H9 (cell line): Measurements from ENCODE around the gene USP40. TPM values are rescaled to one million over a fixed set of nuclear protein-coding genes. Genes with fewer than 3 reads are reported as not detected.

Source experiments
- DNase-seq: peaks from one replicate; pipeline ENCODE4 v3.0.0-alpha.2; 2017
- H2AFZ ChIP-seq: one replicate; pipeline ENCODE4 v1.6.1; 2013; ENCODE audit warnings: mild to moderate bottlenecking, low read length, control low read depth, moderate library complexity
- H2AK5ac ChIP-seq: 2 replicates; pipeline ENCODE4 v1.6.1; 2013; ENCODE audit warnings: low read length, control low read depth, mixed read lengths; ENCODE audit not compliant: insufficient read length
- H2BK120ac ChIP-seq: one replicate; pipeline ENCODE4 v1.6.1; 2013; ENCODE audit warnings: low read depth, mild to moderate bottlenecking, low read length, control low read depth, inconsistent platforms; ENCODE audit not compliant: poor library complexity, severe bottlenecking
- H2BK12ac ChIP-seq: 2 replicates; pipeline ENCODE4 v1.6.1; 2013; ENCODE audit warnings: low read length, control low read depth, mixed read lengths, low read depth; ENCODE audit not compliant: insufficient read length
- H2BK15ac ChIP-seq: 2 replicates; pipeline ENCODE4 v1.6.1; 2013; ENCODE audit warnings: low read depth, low read length, control low read depth
- H2BK20ac ChIP-seq: one replicate; pipeline ENCODE4 v1.6.1; 2013; ENCODE audit warnings: low read depth, mild to moderate bottlenecking, low read length, control low read depth, inconsistent platforms; ENCODE audit not compliant: poor library complexity, severe bottlenecking
- H2BK5ac ChIP-seq: 2 replicates; pipeline ENCODE4 v1.6.1; 2013; ENCODE audit warnings: low read length, control low read depth, mixed read lengths; ENCODE audit not compliant: insufficient read length
- H3K14ac ChIP-seq: 2 replicates; pipeline ENCODE4 v1.6.1; 2013; ENCODE audit warnings: low read length, control low read depth; ENCODE audit not compliant: insufficient read depth
- H3K18ac ChIP-seq: 2 replicates; pipeline ENCODE4 v1.6.1; 2013; ENCODE audit warnings: low read depth, mild to moderate bottlenecking, mixed read lengths, low read length, control low read depth; ENCODE audit not compliant: insufficient read length
- H3K23ac ChIP-seq: 2 replicates; pipeline ENCODE4 v1.6.1; 2013; ENCODE audit warnings: low read length, control low read depth, mixed read lengths, low read depth; ENCODE audit not compliant: insufficient read length
- H3K23me2 ChIP-seq: 2 replicates; pipeline ENCODE4 v1.6.1; 2013; ENCODE audit warnings: low read depth, mild to moderate bottlenecking, mixed read lengths, low read length, control low read depth; ENCODE audit not compliant: insufficient read length, poor library complexity, severe bottlenecking
- H3K27ac ChIP-seq: 2 replicates; pipeline ENCODE4 v1.5.1; 2013; ENCODE audit warnings: low read length, control low read depth, mixed read lengths, low read depth; ENCODE audit not compliant: insufficient read length
- H3K27me3 ChIP-seq: 2 replicates; pipeline ENCODE4 v1.6.1; 2013; ENCODE audit warnings: low read length, control low read depth, inconsistent platforms; ENCODE audit not compliant: insufficient read depth
- H3K4ac ChIP-seq: 2 replicates; pipeline ENCODE4 v1.6.1; 2013; ENCODE audit warnings: low read depth, mild to moderate bottlenecking, control low read depth, inconsistent platforms, low read length, moderate library complexity
- H3K4me1 ChIP-seq: 2 replicates; pipeline ENCODE4 v1.6.1; 2013; ENCODE audit warnings: low read length, control low read depth, inconsistent platforms; ENCODE audit not compliant: insufficient read depth
- H3K4me2 ChIP-seq: 2 replicates; pipeline ENCODE4 v1.6.1; 2013; ENCODE audit warnings: low read length, control low read depth, mixed read lengths; ENCODE audit not compliant: insufficient read length, insufficient read depth
- H3K56ac ChIP-seq: 2 replicates; pipeline ENCODE4 v1.6.1; 2013; ENCODE audit warnings: low read depth, mild to moderate bottlenecking, mixed read lengths, low read length, control low read depth; ENCODE audit not compliant: insufficient read length
- H3K79me1 ChIP-seq: 2 replicates; pipeline ENCODE4 v1.6.1; 2013; ENCODE audit warnings: low read depth, mild to moderate bottlenecking, moderate library complexity, low read length, control low read depth, inconsistent platforms; ENCODE audit not compliant: insufficient read depth, poor library complexity, severe bottlenecking
- H3K79me2 ChIP-seq: 2 replicates; pipeline ENCODE4 v1.6.1; 2013; ENCODE audit warnings: low read length, control low read depth, inconsistent platforms; ENCODE audit not compliant: insufficient read depth
- H3K9ac ChIP-seq: 2 replicates; pipeline ENCODE4 v1.6.1; 2013; ENCODE audit warnings: low read length, control low read depth, mixed read lengths; ENCODE audit not compliant: insufficient read length; ENCODE audit errors: extremely low read depth
- H3K9me3 ChIP-seq: one replicate; pipeline ENCODE4 v1.6.1; 2013; ENCODE audit warnings: low read depth, low read length, inconsistent platforms; ENCODE audit not compliant: control insufficient read depth
- H3T11ph ChIP-seq: one replicate; pipeline ENCODE4 v1.6.1; 2013; ENCODE audit warnings: mild to moderate bottlenecking, low read length, control low read depth, inconsistent platforms
- H4K20me1 ChIP-seq: one replicate; pipeline ENCODE4 v1.6.1; 2013; ENCODE audit not compliant: control insufficient read depth, insufficient read length, insufficient read depth
- H4K5ac ChIP-seq: 2 replicates; pipeline ENCODE4 v1.6.1; 2013; ENCODE audit warnings: low read depth, mild to moderate bottlenecking, mixed read lengths, low read length, control low read depth; ENCODE audit not compliant: insufficient read length
- H4K8ac ChIP-seq: replicated peaks from 2 replicates; pipeline ENCODE4 v1.6.1; 2013; ENCODE audit warnings: low read length, control low read depth, mixed read lengths, low read depth; ENCODE audit not compliant: insufficient read length
- H4K91ac ChIP-seq: 2 replicates; pipeline ENCODE4 v1.6.1; 2013; ENCODE audit warnings: low read depth, mild to moderate bottlenecking, moderate library complexity, mixed read lengths, low read length, control low read depth; ENCODE audit not compliant: insufficient read length
- H3K27ac Mint-ChIP-seq, 3 experiments: 2 replicates in 2 of 3; 3 replicates in 1 of 3; pipeline ENCODE4 v1.8.0; 2020 to 2021; ENCODE audit warnings: mixed read lengths in 3 of 3, mild to moderate bottlenecking in 1 of 3, moderate library complexity in 1 of 3
- H3K27me3 Mint-ChIP-seq: 2 replicates; pipeline ENCODE4 v1.8.0; 2021; ENCODE audit warnings: low read depth, mild to moderate bottlenecking, moderate library complexity, mixed read lengths
- H3K36me3 Mint-ChIP-seq, 3 experiments: 2 replicates in 2 of 3; 3 replicates in 1 of 3; pipeline ENCODE4 v1.8.0; 2020 to 2021; ENCODE audit warnings: low read depth in 3 of 3, mixed read lengths in 3 of 3; ENCODE audit not compliant: insufficient read depth in 1 of 3
- H3K4me1 Mint-ChIP-seq, 2 experiments: 2 replicates each; pipeline ENCODE4 v1.8.0; 2020; ENCODE audit warnings: mixed read lengths in 2 of 2
- H3K4me3 Mint-ChIP-seq, 2 experiments: 2 replicates in 1 of 2; 3 replicates in 1 of 2; pipeline ENCODE4 v1.8.0; 2020 to 2021; ENCODE audit warnings: mild to moderate bottlenecking in 2 of 2, mixed read lengths in 2 of 2, moderate library complexity in 1 of 2
- H3K9me3 Mint-ChIP-seq, 2 experiments: 2 replicates in 1 of 2; 3 replicates in 1 of 2; pipeline ENCODE4 v1.8.0; 2020; ENCODE audit warnings: mild to moderate bottlenecking in 2 of 2, mixed read lengths in 2 of 2, moderate library complexity in 1 of 2
- CTCF ChIP-seq: fragments of 200-600 bp; sonication (generic); conservative IDR thresholded peaks from 3 replicates; pipeline ENCODE4 v1.8.0; 2021; ENCODE audit warnings: antibody characterized with exemption, mild to moderate bottlenecking
- WGBS: extraction: QIAGEN DNeasy Blood & Tissue Kit; methylation state at CpG from one replicate; pipeline ENCODE4 v1.1.7; 2013; ENCODE audit warnings: missing lambda C conversion rate, low lambda C conversion rate, mixed read lengths; ENCODE audit not compliant: insufficient read length; ENCODE audit errors: extremely low coverage; 5-methylcytosine and 5-hydroxymethylcytosine counted together
- total RNA-seq: library from RNA; stranded (reverse); gene quantifications from 2 replicates; pipeline ENCODE4 v1.2.1, GENCODE V29; 2021

Gene USP40
- total RNA-seq, 1 experiment from 2014 or later, result 7.5 TPM

- H3K4me3 Mint-ChIP-seq, result no peak overlapping the region
- Histone ChIP-seq H3K18ac (no peak overlapping the region), H3K9me3 (no peaks in the 10 kb centered on the region), H2BK5ac (no peak overlapping the region), H4K5ac (no peak overlapping the region), H4K20me1 (no peaks in the 10 kb centered on the region), H3K4ac (no peak overlapping the region), H3K56ac (no peak overlapping the region), H3K4me1 (no peaks in the 10 kb centered on the region), H3K79me1 (no peaks in the 10 kb centered on the region), H2AFZ (no peak overlapping the region), H3K9ac (no peak overlapping the region), H2BK20ac (no peak overlapping the region), H3K27ac (no peak overlapping the region), H3K23me2 (no peaks in the 10 kb centered on the region), H3K4me2 (no peak overlapping the region), H4K91ac (no peak overlapping the region), H2AK5ac (no peak overlapping the region), H3K23ac (no peak overlapping the region), H3T11ph (no peak overlapping the region), H4K8ac (no peak overlapping the region), H3K79me2 (no peaks in the 10 kb centered on the region), H3K14ac (no peak overlapping the region; the same call in 1 of the 2 replicates), H2BK120ac (no peak overlapping the region), H3K27me3 (no peaks in the 10 kb centered on the region), H2BK15ac (no peak overlapping the region), H2BK12ac (no peak overlapping the region)
- no peak for DNase-seq
- H3K36me3 Mint-ChIP-seq, result peaks cover 17 to 45% (median 43%) of the 10 kb centered on the region in 3 experiments
- TF ChIP-seq CTCF, result no peak
- H3K4me1 Mint-ChIP-seq, result peaks cover 0 to 2% of the 10 kb centered on the region in 2 experiments; a peak in 1 of 4 replicates
- WGBS, result no CpG with 5 or more reads among the region's 8 CpGs
- H3K27me3 Mint-ChIP-seq, result no peaks in the 10 kb centered on the region; the same call in 1 of the 2 replicates
- no peaks in the 10 kb centered on the region; a peak in 1 of 5 replicates for H3K9me3 Mint-ChIP-seq
- no peak overlapping the region for H3K27ac Mint-ChIP-seq
These were observed 105.1 kb downstream of the USP40 start for GRCh38 chr2:233461481-233461891.
